ENCODE data around the gene AGPAT3. TPM values are rescaled to one million over a fixed set of nuclear protein-coding genes. Genes with fewer than 3 reads are reported as not detected.

Gene AGPAT3
- total RNA-seq, 1 donor from 2014 or later: 65.9 TPM

DNA sequence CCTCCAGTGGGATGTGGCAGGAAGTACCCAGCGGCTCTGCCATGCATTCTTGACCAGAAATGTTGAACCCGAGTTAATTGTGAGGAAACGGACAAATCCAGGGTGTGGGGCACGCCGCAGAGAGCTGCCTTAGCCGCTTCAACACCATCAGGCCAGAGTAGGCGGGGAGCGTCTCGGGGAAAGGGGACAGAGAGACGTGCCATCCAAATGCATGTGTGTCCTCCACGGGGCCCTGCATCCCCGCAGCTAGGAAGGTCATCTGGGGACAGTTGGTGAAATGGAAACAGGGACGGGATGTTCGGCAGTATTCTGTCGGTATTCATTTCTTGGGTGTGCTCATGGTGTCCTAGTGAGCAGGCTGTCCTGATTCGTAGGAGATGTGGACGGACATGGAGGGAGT is 88.0 kb downstream of the AGPAT3 start:
- H3K4me1 ChIP-seq: no peaks in the 10 kb centered on the region
- intact Hi-C loops (cut with DNase I): no loop called here
- H3K27me3 ChIP-seq: no peaks in the 10 kb centered on the region
- TF ChIP-seq, protein P1, sequence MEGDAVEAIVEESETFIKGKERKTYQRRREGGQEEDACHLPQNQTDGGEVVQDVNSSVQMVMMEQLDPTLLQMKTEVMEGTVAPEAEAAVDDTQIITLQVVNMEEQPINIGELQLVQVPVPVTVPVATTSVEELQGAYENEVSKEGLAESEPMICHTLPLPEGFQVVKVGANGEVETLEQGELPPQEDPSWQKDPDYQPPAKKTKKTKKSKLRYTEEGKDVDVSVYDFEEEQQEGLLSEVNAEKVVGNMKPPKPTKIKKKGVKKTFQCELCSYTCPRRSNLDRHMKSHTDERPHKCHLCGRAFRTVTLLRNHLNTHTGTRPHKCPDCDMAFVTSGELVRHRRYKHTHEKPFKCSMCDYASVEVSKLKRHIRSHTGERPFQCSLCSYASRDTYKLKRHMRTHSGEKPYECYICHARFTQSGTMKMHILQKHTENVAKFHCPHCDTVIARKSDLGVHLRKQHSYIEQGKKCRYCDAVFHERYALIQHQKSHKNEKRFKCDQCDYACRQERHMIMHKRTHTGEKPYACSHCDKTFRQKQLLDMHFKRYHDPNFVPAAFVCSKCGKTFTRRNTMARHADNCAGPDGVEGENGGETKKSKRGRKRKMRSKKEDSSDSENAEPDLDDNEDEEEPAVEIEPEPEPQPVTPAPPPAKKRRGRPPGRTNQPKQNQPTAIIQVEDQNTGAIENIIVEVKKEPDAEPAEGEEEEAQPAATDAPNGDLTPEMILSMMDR (IDR thresholded peaks at IDR 0.05): no peak
- no peak overlapping the region for H3K27ac ChIP-seq
- H3K4me3 ChIP-seq: no peak overlapping the region
- peaks cover 0 to 14% of the 10 kb centered on the region in 2 donors for H3K36me3 ChIP-seq
- H3K9me3 ChIP-seq: peaks cover 3 to 11% of the 10 kb centered on the region in 2 donors
- DNase-seq (ENCODE audit: low spot score in 2 of 2): no peak

DNA sequence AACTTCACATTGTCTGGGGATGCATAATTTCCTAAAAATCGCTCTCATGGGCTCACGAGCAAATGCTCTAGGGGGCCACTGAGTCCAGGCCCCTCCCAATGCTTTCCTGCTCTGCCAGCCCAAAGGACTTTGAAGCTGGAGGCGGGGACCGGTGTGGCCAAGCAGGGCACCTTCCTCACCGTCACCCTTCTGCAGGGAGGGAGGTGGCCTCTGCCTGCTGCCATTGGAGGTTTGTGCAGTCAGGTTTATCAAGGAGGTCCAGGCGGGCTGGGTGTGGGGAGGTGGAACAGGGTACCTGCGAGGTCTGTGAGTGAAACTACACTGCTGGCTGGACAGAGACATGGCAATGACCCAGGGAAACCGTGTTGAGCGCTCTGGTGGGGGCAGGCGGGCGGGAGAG is 89.0 kb downstream of the AGPAT3 start:
- H3K27ac ChIP-seq: no peak overlapping the region
- TF ChIP-seq, protein P1 (IDR thresholded peaks at IDR 0.05): no peak
- no peak overlapping the region for H3K4me3 ChIP-seq
- intact Hi-C loops (cut with DNase I): no loop called here
- no peaks in the 10 kb centered on the region for H3K4me1 ChIP-seq
- peaks cover 3 to 4% of the 10 kb centered on the region in 2 donors for H3K9me3 ChIP-seq
- no peak for DNase-seq (ENCODE audit: low spot score in 2 of 2)
- no peaks in the 10 kb centered on the region for H3K27me3 ChIP-seq
- H3K36me3 ChIP-seq: peaks cover 0 to 10% of the 10 kb centered on the region in 2 donors

DNA sequence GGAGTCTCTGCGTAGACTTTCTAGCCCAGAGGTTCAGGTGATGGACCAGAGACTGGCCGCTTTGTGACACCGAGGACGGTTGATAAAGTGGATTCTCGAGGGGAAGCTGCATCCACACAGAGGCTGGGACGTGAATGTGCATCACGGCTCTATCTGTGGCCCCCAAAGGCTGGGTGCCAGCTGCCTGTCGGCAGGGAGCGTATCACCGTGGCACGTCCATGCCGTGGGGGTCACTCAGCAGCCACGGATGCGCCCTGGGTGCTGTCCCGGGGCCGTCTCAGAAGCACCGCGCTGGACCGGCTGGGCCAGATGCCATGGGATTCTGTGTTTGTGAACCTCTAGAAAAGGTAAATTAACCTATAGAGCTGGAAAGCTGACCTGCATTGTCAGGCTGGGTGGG is 89.9 kb downstream of the AGPAT3 start:
- no peaks in the 10 kb centered on the region for H3K27me3 ChIP-seq
- H3K4me1 ChIP-seq: no peaks in the 10 kb centered on the region
- intact Hi-C loops (cut with DNase I): no loop called here
- TF ChIP-seq, protein P1 (IDR thresholded peaks at IDR 0.05): no peak
- DNase-seq (ENCODE audit: low spot score in 2 of 2): no peak
- H3K4me3 ChIP-seq: no peak overlapping the region
- peaks cover 4 to 5% of the 10 kb centered on the region in 2 donors for H3K36me3 ChIP-seq
- H3K27ac ChIP-seq: no peak overlapping the region
- no peaks in the 10 kb centered on the region for H3K9me3 ChIP-seq

DNA sequence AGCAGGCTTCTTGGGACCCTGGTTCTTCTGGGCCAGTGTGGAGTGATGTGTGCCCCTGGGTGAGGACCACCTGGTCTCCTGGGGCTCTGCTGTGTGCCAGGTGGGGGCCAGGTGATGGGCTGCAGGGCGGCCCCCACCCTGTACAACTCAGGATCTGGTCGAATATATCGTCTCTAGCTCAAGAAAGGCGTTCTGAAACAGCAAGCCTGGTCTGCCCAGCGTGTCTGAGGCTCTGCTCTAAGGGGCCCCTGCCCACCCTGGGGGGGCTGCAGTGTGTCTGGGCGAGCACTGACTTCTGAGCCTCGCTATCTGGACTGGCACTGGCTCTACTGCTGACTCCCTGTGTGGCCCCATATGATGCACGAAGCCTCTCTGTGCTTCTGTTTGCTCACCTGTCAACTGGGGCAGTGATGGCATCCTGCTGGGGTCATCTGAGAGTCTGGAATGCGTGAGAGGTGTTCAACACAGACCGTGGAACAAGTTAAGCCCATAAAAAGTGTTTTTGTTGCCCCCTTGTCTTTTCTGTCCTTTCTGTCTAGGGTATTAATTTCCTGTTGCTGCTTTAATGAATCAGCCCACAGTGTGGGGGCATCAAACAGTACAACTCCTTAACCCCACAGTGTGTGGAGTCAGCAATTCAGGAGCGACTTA is 91.1 kb downstream of the AGPAT3 start:
- no peak overlapping the region for H3K27ac ChIP-seq
- intact Hi-C loops (cut with DNase I): no loop called here
- H3K27me3 ChIP-seq: no peaks in the 10 kb centered on the region
- TF ChIP-seq, protein P1 (IDR thresholded peaks at IDR 0.05): no peak
- no peaks in the 10 kb centered on the region for H3K9me3 ChIP-seq
- peaks cover 7 to 14% of the 10 kb centered on the region in 2 donors for H3K36me3 ChIP-seq
- no peaks in the 10 kb centered on the region for H3K4me1 ChIP-seq
- no peak for DNase-seq (ENCODE audit: low spot score in 2 of 2)
- H3K4me3 ChIP-seq: no peak overlapping the region

DNA sequence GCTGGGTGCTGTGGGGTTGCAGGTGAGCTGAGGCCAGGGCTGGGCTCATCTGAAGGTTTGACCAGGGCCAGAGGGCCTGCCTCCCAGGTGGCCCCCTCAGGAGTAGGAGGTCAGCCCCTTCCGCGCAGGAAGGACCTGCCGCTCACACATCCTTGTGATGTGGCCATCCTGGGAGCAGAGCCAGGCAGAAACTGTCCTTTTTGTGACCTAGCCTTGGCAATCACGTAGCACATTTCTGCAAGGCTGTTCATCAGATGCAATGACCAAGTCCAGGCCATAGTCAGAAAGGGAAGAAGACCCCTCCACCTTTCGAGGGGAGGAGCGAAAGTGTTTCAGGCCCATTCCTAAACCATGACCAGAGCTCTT is 91.6 kb downstream of the AGPAT3 start:
- no peak overlapping the region for H3K4me3 ChIP-seq
- H3K4me1 ChIP-seq: no peaks in the 10 kb centered on the region
- TF ChIP-seq, protein P1 (IDR thresholded peaks at IDR 0.05): no peak
- peaks cover 7 to 19% of the 10 kb centered on the region in 2 donors for H3K36me3 ChIP-seq
- H3K27me3 ChIP-seq: no peaks in the 10 kb centered on the region
- H3K9me3 ChIP-seq: no peaks in the 10 kb centered on the region
- no peak for DNase-seq (ENCODE audit: low spot score in 2 of 2)
- H3K27ac ChIP-seq: no peak overlapping the region
- intact Hi-C loops (cut with DNase I): no loop called here

All from ascending aorta (tissue), 2 donors.